Activated T-cell treated with anti-CD3 and anti-CD28 coated beads, Interleukin-2, amount 50 U/mL, for 72 hours (primary cell): ENCODE results near the gene PINK1. TPM values are rescaled to one million over a fixed set of nuclear protein-coding genes. Genes with fewer than 3 reads are reported as not detected.

Experiments used
- ATAC-seq, 2 donors: fragments of 150-1000 bp; cut with Tn5 transposase; replicated peaks in 1 of 2; 2 replicates each; pipeline ENCODE4 v1.10.0; 2021; ENCODE audit warnings: moderate library complexity in 2 of 2, mild to moderate bottlenecking in 1 of 2
- DNase-seq, 2 donors: peaks; one replicate each; pipeline ENCODE4 v3.0.0; 2021 to 2022; ENCODE audit warnings: mixed read lengths in 1 of 2
- H3K27ac Mint-ChIP-seq: one replicate; pipeline ENCODE4 v1.8.0; 2022; ENCODE audit warnings: mild to moderate bottlenecking, moderate library complexity, mixed read lengths
- H3K27me3 Mint-ChIP-seq: one replicate; pipeline ENCODE4 v1.8.0; 2022; ENCODE audit warnings: low read depth, mixed read lengths
- H3K36me3 Mint-ChIP-seq, 2 donors: one replicate each; pipeline ENCODE4 v1.8.0; 2022; ENCODE audit warnings: mixed read lengths in 2 of 2, mild to moderate bottlenecking in 1 of 2; ENCODE audit not compliant: insufficient read depth in 2 of 2
- H3K4me1 Mint-ChIP-seq: one replicate; pipeline ENCODE4 v1.8.0; 2022; ENCODE audit warnings: low read depth, mixed read lengths
- H3K4me3 Mint-ChIP-seq, 2 donors: one replicate each; pipeline ENCODE4 v1.8.0; 2022; ENCODE audit warnings: mild to moderate bottlenecking in 2 of 2, mixed read lengths in 2 of 2, moderate library complexity in 2 of 2
- H3K9me3 Mint-ChIP-seq, 2 donors: one replicate each; pipeline ENCODE4 v1.8.0; 2022; ENCODE audit warnings: mixed read lengths in 2 of 2
- total RNA-seq, 2 donors: library from RNA; stranded (reverse); gene quantifications; one replicate each; pipeline ENCODE4 v1.2.3, GENCODE V29; 2022

The PINK1 gene
- total RNA-seq, 2 donors from 2014 or later, result 8.3 to 9.0 TPM

DNA sequence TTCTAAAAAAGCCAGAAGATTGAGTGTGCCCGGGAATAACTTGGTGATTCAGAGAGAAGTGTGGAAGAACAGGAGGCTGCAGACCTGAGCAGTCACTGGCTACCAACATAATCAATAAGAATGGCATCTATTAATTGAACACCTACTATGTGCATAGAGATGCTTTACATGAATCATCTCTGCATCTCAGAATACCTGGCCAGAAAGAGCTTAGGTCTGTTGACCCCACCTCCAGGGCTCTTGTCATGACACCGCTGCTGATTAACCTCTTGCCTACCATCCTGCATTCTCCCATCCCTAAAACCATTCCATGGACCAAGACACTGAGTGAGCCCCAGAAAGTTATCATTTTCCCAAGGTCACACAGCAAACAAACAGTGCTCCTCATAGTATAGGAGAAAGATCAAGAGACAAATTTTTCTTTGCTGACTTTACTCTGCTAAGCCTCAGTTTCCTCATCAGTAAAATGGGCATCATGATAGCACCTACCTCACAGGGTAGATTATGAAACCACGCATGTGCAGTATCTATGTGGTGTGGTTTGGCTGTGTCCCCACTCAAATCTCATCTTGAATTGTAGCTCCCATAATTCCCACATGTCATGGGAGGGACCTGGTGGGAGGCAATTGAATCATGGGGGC, 16.3 kb upstream of the PINK1 start:
- Mint-ChIP-seq H3K4me3 (no peak overlapping the region), H3K27me3 (peaks cover 7% of the 10 kb centered on the region), H3K27ac (no peak overlapping the region), H3K4me1 (no peaks in the 10 kb centered on the region), H3K36me3 (no peaks in the 10 kb centered on the region), H3K9me3 (no peaks in the 10 kb centered on the region)
- DNase-seq, result no peak
- ATAC-seq, result no peak

DNA sequence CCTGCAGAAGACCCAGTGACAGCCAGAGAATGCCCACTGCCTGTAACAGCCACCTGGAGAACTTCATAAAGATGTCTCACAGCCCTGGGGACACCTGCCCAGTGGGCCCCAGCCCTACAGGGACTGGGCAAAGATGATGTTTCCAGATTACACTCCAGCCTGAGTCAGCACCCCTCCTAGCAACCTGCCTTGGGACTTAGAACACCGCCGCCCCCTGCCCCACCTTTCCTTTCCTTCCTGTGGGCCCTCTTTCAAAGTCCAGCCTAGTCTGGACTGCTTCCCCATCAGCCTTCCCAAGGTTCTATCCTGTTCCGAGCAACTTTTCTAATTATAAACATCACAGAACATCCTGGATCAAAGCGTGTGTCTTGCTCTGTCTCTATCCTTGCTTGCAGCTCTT, 14.7 kb upstream of the PINK1 start:
- ATAC-seq, result no peak
- Mint-ChIP-seq H3K9me3 (no peaks in the 10 kb centered on the region), H3K4me3 (no peak overlapping the region), H3K36me3 (no peaks in the 10 kb centered on the region), H3K27me3 (peaks cover 7% of the 10 kb centered on the region), H3K27ac (no peak overlapping the region), H3K4me1 (no peaks in the 10 kb centered on the region)
- DNase-seq, result no peak

DNA sequence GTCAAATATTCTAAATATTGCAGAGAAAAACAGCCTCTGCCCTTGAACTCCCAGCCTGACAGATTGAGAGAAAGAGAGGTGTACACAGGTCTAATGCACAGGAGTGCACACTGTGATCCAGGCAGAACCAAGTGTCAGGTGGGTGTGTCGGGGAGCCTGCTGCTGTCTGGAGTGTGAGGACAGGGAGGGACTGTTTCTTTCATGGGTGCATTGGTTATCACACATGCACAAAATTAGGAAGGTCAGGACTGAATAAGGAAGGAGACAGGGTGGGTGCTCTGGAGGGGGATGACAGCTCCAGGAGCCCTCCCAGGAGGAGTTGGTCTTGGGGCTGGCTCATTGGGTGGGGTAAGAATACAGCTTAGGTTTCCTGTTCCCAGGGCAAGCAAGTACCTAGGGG, 13.3 kb upstream of the PINK1 start:
- Mint-ChIP-seq H3K27me3 (peaks cover 7% of the 10 kb centered on the region), H3K4me3 (no peak overlapping the region), H3K27ac (no peak overlapping the region), H3K9me3 (no peaks in the 10 kb centered on the region), H3K4me1 (no peaks in the 10 kb centered on the region), H3K36me3 (no peaks in the 10 kb centered on the region)
- ATAC-seq, result no peak
- DNase-seq, result no peak

DNA sequence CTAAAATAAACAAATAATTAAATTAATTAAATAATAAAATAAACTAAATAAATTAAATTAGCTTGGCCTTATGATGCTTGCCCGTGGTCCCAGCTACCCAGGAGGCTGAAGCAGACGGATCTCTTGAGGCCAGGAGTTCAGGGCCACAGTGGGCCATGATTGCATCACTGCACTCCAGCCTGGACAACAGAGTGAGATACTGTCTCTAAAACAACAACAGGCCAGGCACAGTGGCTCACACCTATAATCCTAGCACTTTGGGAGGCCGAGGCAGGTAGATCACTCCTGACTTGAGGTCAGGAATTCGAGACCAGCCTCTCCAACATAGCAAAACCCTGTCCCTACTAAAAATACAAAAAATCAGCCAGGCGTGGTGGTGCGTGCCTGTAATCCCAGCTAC, 12.2 kb upstream of the PINK1 start:
- H3K9me3 Mint-ChIP-seq, result no peaks in the 10 kb centered on the region
- peaks cover 13% of the 10 kb centered on the region for H3K27me3 Mint-ChIP-seq
- no peaks in the 10 kb centered on the region for H3K4me1 Mint-ChIP-seq
- ATAC-seq (no peak), DNase-seq (no peak)
- no peak overlapping the region for H3K4me3 Mint-ChIP-seq
- no peak overlapping the region for H3K27ac Mint-ChIP-seq
- H3K36me3 Mint-ChIP-seq, result no peaks in the 10 kb centered on the region

DNA sequence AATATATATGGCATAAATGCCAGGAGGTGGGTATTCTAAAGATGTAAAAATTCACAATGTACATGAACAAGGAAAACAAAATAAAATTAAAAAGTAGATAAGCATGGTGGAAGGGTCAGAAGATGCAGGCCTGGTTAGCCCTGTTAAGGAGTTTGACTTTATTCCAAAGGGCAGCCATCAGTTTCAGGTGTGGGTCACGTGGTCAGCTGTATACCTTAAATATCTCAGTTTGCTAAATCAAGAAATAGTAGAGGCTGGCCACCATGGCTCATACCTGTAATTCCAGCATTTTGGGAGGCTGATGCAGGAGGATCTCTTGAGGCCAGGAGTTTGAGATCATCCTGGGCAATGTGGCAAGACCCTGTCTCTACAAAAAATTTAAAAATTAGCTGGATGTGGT, 8.5 kb upstream of the PINK1 start:
- ATAC-seq (no peak), DNase-seq (no peak)
- H3K27ac Mint-ChIP-seq, result no peak overlapping the region
- no peak overlapping the region for H3K4me3 Mint-ChIP-seq
- H3K27me3 Mint-ChIP-seq, result peaks cover 11% of the 10 kb centered on the region
- H3K36me3 Mint-ChIP-seq, result peaks cover 2 to 4% of the 10 kb centered on the region in 2 donors
- no peaks in the 10 kb centered on the region for H3K4me1 Mint-ChIP-seq
- peaks cover 0 to 2% of the 10 kb centered on the region in 2 donors for H3K9me3 Mint-ChIP-seq

DNA sequence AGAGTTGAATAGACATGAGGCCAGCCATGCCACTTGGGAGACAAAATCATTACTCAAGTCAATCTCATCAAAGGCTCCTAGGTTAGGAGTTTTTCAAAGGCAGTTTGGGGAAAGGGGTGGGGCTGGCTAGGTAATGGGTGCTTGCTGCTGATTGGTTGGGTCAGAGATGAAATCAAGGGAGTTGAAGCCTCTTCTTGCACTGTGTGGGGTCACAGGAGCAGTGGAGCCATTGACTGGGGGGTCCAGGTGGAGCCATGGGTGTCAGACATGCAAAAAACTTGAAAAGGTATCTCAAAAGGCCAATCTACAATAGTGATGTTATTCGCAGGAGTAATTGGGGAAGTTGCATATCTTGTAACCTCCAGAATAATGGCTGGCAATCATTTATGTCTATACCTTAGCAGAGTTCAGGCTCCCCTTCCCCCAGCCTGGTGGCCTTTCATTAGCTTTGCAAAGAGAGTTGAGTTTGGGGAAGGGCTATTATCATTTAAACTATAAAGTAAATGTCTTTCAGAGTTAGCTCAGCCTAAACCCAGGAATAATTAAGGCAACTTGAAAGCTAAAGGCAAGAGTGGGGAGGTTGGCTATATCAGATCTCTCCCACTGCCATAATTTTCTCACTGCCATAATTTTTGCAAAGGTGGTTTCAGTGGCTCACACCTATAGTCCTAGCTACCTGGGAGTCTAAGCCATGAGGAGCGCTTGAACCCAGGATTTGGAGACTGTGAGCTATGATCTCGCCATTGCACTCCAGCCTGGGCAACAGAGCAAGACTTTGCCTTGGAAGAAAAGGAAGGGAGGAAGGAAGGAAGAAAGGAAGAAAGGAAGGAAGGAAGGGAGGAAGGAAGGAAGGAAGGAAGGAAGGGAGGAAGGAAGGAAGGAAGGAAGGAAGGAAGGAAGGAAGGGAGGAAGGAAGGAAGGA, 7.8 kb upstream of the PINK1 start:
- ATAC-seq, result no peak
- no peak overlapping the region for H3K27ac Mint-ChIP-seq
- H3K9me3 Mint-ChIP-seq, result peaks cover 0 to 2% of the 10 kb centered on the region in 2 donors
- H3K36me3 Mint-ChIP-seq, result peaks cover 2 to 4% of the 10 kb centered on the region in 2 donors
- H3K27me3 Mint-ChIP-seq, result peaks cover 11% of the 10 kb centered on the region
- H3K4me1 Mint-ChIP-seq, result no peaks in the 10 kb centered on the region
- no peak for DNase-seq
- no peak overlapping the region for H3K4me3 Mint-ChIP-seq

DNA sequence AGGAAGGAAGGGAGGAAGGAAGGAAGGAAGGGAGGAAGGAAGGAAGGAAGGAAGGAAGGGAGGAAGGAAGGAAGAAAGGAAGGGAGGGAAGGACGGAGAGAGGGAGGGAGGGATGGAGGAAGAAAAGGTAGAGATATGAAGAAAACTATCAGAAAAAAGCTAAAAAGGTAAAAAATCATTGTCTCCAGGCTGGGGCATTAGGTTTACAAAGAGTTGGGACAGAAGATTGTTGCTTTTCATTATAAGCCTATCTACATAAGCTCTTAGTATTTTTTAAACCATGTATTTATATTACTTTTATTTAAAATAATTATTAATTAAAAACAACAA, 7.2 kb upstream of the PINK1 start:
- ATAC-seq (no peak), DNase-seq (no peak)
- Mint-ChIP-seq H3K27me3 (peaks cover 11% of the 10 kb centered on the region), H3K36me3 (peaks cover 2 to 4% of the 10 kb centered on the region in 2 donors), H3K9me3 (peaks cover 0 to 2% of the 10 kb centered on the region in 2 donors), H3K27ac (no peak overlapping the region), H3K4me3 (no peak overlapping the region), H3K4me1 (no peaks in the 10 kb centered on the region)

DNA sequence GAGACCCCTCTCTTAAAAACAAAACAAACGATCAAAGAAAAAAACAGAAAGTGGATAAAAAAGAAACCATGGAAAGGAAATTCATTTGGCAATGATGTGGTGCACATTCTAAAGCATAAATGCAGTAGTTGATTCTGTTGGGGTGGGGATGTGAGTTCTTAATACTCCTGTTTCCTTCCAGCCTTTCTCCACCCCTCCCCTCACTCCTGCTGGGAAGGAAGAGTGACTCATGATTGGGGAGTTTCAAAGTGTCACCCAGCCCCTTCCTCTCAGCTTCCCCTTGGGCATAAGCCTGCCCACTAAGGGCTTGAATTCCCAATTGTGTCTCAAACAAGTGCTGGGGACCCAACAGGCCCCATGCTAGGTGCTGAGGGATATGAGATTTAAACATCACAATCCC, 6.7 kb upstream of the PINK1 start:
- ATAC-seq (no peak), DNase-seq (no peak)
- H3K36me3 Mint-ChIP-seq, result peaks cover 2 to 4% of the 10 kb centered on the region in 2 donors
- no peaks in the 10 kb centered on the region for H3K4me1 Mint-ChIP-seq
- H3K27ac Mint-ChIP-seq, result no peak overlapping the region
- no peak overlapping the region for H3K4me3 Mint-ChIP-seq
- H3K9me3 Mint-ChIP-seq, result peaks cover 0 to 2% of the 10 kb centered on the region in 2 donors
- peaks cover 11% of the 10 kb centered on the region for H3K27me3 Mint-ChIP-seq

DNA sequence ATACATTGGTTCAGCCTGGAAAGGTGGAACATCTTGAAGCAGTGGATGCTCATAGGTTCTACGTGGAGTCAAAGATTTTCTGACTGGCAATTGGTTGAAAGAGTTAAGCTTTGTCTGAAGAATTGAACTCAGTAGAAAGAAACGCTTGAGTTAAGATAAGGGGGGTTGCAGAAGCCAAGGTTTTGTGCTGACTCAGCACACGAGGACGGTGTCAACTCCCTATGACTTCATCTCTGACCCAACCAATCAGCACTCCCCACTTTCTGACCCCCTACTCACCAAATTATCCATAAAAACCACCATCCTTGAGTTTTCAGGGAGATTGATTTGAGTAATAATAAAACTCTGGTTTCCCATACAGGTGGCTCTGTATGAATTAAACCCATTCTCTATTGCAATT, 2.5 kb upstream of the PINK1 start:
- Mint-ChIP-seq H3K9me3 (peaks cover 0 to 2% of the 10 kb centered on the region in 2 donors), H3K4me1 (peaks cover 12% of the 10 kb centered on the region), H3K27me3 (peaks cover 8% of the 10 kb centered on the region), H3K36me3 (peaks cover 2 to 4% of the 10 kb centered on the region in 2 donors), H3K4me3 (no peak overlapping the region), H3K27ac (no peak overlapping the region)
- ATAC-seq (no peak), DNase-seq (no peak)

DNA sequence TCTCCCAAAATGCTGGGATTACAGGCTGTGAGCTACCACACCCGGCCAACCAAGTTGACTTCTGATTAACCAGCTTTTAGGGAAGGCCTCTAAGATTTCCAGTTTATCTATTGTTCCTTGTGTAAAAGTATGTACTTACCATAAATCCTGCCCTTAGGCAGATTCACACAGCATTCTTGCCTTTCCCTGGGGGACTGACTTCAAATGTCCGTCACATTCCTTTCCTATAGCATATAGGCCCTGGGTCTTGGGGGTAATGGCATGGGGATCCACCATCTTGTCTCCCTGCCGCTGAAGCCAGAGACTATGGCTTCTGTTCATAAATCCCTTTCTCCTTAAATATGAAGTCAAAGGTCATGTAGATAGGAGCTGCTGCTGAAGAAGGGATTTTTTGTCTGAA, 872 bp upstream of the PINK1 start:
- no peak overlapping the region for H3K27ac Mint-ChIP-seq
- H3K27me3 Mint-ChIP-seq, result peaks cover 3% of the 10 kb centered on the region
- ATAC-seq (no peak), DNase-seq (no peak)
- no peaks in the 10 kb centered on the region for H3K9me3 Mint-ChIP-seq
- peaks cover 2 to 4% of the 10 kb centered on the region in 2 donors for H3K36me3 Mint-ChIP-seq
- H3K4me3 Mint-ChIP-seq, result peak overlapping the region; percentile 62 to 70
- peaks cover 12% of the 10 kb centered on the region for H3K4me1 Mint-ChIP-seq

DNA sequence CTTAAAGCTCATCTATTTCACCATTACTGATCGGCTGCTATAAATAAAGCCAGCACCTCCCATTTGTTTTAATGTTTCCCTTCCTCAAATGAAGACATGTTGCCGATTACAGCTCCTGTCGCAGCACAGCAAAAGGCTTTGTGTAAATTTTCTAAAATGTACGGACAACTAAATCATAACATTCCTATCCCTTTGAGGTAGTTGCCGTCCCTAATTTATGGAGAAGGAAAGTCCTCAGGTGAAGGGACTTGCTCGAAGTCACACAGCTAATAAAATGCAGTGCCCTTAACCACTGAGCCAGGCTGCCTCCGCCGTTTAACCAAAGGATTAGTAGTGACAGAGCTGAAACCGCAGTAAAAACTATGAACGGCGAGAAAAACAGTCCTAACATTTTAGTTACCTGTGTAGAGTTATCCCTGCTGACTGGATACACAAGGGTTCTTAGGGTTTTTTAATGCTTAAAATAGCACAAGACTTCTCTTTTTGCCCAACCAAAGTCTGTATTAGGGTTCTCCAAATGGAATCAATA, 871 bp downstream of the PINK1 start:
- Mint-ChIP-seq H3K27ac (peak overlapping the region; percentile 82), H3K36me3 (no peaks in the 10 kb centered on the region), H3K4me1 (peaks cover 12% of the 10 kb centered on the region), H3K27me3 (no peaks in the 10 kb centered on the region), H3K4me3 (peak overlapping the region; percentile 79 to 97), H3K9me3 (no peaks in the 10 kb centered on the region)
- ATAC-seq (peak; percentile 17 to 29), DNase-seq (peak in 1 of 2 donors; percentile 17)

DNA sequence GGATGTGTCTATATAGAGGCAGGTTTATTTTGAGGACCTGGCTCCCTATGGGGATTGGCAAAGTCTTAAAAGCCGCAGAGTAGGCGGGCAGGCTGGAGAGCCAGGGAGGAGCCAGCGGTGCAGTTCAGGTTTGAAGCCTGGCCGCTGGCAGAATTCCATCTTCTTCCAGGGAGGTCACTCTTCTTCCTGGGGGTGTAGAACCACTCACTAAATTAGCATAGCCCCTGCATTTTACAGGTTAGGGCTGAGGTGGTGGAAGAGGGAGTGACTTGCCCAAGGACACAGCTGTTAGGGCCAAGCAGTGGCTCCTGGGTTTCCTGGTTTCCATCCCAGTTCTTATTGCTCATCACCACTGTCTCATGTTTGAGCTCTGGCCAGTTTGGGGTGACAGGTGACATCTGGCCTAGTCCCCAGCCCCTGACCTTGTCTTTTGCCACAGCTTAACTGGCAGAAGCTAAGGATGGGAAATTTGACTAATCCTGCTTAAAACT, 1.4 kb downstream of the PINK1 start:
- peak; percentile 42 for ATAC-seq
- H3K4me1 Mint-ChIP-seq, result peaks cover 12% of the 10 kb centered on the region
- H3K27ac Mint-ChIP-seq, result peak overlapping the region; percentile 82
- no peaks in the 10 kb centered on the region for H3K27me3 Mint-ChIP-seq
- peak overlapping the region; percentile 79 to 97 for H3K4me3 Mint-ChIP-seq
- DNase-seq, result peak; percentile 30
- no peaks in the 10 kb centered on the region for H3K36me3 Mint-ChIP-seq
- H3K9me3 Mint-ChIP-seq, result no peaks in the 10 kb centered on the region

DNA sequence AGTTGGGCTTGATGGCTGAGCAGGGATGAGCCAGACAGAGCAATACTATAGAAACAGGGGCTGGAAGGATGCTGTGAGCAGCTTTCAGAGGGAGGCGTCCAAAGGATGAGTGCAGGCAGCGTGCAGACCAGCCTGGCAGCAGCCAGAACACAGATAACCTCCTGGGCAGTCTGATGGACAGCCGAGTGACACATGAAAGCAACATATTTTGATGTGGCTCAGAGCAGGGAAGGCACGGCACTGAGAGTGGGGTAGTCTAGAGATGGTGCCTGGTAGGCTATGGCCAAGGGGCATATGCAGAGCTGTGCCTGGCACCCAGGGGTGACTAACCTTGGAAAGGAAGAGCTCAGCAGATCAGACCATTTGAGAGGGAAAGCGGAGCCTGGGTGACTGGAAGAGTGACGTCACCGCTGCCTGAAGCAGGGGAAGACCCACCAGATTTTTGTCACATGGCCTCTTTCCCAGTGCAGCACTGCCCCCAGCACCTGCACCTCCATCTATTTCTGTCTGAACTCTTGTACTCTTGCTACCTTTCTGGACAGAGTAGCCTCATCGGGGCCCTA, 3.6 kb downstream of the PINK1 start:
- Mint-ChIP-seq H3K4me1 (peaks cover 12% of the 10 kb centered on the region), H3K9me3 (no peaks in the 10 kb centered on the region), H3K27me3 (no peaks in the 10 kb centered on the region), H3K4me3 (no peak overlapping the region), H3K36me3 (no peaks in the 10 kb centered on the region), H3K27ac (no peak overlapping the region)
- no peak for ATAC-seq
- DNase-seq, result no peak
